Measurements from ENCODE around the gene PANK4.
"Not testable (repeated sequence)": the region's sequence is repeated elsewhere in the genome, so short reads cannot be mapped to it uniquely, and the experiment has no call there.

Gene PANK4

DNA sequence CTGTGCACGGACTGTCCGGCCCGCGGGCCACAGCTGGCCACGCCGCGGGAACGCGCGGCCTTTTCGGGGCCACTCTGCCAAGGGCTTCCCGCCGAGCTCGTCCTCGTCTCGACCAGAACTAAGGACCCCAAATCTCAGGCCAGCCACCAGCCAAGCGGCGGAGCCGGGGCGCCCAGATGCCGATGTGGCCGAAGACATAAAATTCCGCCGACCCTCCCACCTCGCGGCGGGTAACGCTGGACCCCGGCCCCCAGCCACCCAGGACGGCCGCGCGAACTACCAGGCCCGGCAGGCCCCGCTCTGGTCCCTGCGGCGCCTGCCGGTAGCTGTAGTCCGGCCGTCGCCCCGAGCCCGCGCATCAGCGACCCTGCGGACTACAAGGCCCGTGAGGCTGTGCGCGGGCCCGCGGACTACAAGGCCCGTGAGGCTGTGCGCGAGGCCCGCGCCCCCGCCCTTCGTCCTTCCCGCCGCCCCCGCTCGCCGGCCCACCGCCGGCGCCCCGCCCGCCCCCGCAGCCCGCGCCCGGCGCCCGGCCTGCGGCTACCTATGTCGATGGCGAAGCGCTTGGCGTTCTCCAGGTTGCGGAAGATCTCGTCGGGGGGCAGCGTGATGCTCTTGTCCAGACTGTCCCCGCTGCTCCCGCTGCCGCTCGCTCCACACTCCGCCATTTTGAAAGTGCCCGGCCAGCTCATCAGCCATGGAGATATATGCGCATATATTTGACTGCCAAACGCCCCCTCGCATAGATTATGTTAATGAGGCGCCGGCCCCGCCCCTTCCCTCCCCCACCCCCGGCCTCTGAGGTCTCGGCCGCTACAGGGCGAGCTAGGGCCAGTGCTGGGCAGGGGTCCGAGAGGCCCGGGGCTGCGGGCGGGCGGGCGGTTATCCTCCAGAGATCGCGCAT lies at the start of gene PANK4:
Gene PANK4 (minus strand): TSS at position 677 of the 904 bp plus-strand sequence. CDS start 9 bp downstream, at position 668.
- DNase-seq: peak; percentile 95 to 99 (median 98)

DNA sequence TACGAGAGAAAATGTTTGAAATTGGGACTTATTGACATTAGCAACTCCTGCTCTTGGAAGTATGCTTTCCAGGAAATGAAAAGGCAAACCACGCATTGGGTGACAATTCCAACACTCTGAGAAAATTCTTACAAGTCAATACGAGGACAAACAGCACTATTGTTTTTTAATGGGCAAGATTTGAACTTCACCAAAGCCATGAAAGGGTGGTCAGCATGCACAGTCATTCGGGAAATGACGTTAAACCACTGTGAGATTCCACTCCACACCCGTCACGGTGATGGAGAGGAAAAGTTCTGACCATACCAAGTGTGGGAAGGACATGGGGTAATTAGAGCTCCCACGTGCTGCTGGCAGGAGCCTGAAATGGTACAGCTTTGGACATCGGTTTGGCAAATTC lies 48.0 kb upstream of the PANK4 start:
- DNase-seq: peak in 1 of 3 donors; percentile 29

DNA sequence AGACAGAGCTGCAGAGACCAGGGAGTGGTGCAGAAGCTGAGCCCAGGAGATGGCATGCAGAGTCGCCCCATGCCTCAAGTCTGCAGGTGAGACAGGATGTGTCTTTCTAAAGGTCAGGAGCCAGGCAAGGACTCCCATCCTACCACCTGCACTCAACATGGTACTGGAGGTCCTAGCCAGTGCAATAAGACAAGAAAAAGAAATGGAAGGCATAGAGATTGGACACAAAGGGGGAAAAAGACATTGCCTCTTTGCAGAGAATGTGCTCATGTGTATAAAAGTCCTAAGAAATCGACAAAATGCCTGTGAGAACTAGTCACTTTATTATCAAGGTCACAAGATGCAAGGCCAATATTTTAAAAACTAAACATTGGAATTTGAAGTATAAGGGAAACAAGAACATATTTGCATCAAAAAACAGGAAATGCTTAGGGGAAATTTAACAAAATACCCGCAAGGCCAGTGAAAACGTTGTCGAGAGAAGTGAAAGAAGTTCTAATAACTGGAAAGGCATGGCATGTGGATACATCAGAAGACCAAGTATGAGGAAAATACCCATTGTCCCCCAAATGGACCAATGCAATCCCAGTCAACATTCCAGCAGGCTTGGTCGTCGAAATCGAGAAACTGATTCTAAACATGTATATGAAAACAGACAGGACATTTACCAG lies 47.0 kb upstream of the PANK4 start:
- DNase-seq: peak; percentile 63 to 80 (median 78)

DNA sequence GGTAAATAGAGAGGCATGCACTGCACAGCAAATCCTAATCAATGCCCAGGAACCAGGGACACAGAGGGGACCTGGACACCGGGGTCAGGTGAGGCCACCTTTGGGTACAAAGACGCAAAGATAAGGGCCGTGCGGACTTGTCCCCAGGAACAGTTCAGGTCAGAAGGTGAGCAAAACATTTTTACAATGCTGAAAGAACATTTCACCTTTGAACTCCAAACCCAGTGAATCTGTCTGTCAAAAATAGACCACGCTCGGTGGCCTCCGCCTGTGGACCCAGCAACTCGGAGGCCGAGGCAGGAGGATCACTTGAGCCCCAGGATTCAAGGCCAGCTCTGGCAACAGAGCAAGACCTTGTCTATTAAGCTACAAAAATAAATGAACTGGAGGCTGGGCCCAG lies 45.0 kb upstream of the PANK4 start:
- no peak for DNase-seq

DNA sequence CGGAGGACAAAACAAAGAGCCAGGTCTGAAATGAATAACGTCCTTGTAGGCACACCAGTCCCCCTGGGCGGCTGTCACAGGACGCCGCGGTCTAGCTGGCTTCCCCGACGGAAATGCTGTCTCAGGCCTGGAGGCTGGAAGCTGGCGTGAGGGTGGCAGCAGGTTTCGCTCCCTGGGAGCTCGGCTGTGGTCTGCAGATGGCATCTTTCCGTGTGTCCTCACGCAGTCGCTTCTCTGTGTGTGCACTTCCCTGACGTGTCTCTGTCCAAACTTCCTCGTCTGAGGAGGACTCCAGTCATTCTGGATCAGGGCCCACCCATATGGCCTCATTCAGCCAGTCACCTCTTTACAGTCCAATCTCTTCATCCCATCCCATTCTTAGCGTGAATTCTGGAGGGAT lies 43.9 kb upstream of the PANK4 start:
- peak in 1 of 3 donors; percentile 32 for DNase-seq

DNA sequence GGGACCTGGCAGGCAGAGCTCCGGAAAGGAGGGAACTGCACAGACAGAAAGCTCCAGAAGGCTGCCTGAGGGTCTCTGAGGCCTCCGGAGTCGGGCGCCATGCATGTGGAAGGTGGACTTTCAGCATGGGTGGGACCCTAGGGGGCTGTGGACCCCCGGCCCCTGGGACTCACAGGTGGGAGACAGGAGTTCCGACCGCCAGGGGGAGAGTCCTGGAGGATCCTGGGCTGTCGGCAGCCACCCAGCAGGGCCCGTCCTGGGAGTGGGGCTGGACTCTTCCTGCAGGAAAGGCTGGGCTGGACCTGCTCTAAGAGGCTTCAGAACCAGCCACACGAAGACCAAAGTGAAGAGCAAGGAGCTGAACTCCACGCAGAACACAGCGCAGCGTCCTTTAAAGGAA lies 43.3 kb upstream of the PANK4 start:
- DNase-seq: not testable (repeated sequence)

DNA sequence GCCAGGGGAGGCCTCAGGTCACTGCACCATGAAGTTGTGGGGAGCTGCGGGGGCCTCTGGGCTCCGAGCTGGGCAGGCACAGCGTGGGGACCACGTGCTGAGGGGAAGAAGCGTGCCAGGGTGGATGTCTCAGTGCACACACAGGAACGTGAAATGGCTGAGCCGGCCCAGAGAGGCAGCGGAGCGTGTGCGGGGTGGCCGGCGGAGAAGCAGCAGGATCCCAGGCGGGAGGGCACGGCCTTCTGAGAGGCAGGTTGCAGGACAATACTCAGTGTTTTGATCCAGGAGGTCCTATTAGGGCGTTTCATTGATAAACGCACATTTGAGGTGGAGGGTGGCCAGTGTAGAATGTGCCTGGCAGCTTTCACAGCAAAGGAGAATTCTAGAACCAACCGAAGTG lies 42.7 kb upstream of the PANK4 start:
- DNase-seq: no peak

DNA sequence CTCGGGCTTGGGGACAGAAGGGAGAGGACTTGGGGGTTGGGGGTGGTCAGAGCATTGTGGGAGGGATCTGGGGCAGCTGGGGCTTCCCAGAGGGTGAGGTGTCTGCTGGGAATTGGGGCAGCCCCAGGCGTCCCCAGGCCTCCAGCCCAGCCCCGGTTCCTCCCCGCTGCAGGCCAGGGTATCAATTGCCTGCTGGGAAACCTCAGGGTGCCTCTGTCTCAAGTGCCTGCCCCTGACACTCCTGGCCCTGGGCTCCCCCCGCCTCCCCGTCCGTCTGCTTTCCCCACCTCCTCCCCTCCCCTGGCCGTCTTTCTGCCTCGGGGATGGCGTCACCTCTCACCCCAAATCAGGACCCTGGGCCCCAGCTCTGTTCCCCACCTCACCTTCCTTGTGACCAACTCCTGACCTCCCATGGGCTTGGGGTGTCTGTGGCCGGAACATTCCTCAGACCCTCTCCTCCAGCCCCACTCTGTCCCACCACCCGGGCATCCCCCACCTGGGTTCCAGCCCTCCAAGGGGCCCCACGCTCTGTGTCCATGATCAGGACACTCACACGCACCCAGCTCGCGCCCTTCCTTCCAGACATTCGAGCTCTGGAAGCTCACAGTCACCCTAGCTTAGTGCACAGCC lies 41.9 kb upstream of the PANK4 start:
- not testable (repeated sequence) for DNase-seq

DNA sequence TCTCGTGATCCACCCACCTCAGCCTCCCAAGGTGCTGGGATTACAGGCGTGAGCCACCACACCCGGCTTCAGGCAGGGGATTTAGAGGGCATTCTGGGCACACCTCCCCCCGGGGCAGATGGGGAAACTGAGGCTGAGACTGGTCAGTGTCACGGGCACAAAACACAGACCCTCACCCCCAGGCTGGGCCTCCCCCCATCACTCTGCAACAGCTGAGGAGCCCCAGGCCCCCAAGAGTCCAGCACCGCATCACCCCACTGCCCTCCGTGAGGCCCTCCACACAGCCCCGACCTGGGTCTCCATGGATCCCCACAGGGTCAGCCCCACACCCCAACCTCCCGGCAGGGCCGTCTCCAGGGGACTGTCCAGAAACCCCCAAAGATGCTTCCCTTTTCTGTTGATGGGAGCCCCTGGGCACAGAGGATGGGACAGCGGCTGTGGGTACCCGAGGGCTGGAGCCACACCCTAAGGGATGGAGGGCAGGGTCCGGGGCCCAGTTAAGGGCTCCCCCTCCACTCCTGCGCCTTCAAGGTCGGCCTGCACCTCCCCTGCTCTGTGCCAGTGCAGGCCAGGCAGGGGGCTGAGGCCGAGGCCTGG lies 40.8 kb upstream of the PANK4 start:
- no peak for DNase-seq

DNA sequence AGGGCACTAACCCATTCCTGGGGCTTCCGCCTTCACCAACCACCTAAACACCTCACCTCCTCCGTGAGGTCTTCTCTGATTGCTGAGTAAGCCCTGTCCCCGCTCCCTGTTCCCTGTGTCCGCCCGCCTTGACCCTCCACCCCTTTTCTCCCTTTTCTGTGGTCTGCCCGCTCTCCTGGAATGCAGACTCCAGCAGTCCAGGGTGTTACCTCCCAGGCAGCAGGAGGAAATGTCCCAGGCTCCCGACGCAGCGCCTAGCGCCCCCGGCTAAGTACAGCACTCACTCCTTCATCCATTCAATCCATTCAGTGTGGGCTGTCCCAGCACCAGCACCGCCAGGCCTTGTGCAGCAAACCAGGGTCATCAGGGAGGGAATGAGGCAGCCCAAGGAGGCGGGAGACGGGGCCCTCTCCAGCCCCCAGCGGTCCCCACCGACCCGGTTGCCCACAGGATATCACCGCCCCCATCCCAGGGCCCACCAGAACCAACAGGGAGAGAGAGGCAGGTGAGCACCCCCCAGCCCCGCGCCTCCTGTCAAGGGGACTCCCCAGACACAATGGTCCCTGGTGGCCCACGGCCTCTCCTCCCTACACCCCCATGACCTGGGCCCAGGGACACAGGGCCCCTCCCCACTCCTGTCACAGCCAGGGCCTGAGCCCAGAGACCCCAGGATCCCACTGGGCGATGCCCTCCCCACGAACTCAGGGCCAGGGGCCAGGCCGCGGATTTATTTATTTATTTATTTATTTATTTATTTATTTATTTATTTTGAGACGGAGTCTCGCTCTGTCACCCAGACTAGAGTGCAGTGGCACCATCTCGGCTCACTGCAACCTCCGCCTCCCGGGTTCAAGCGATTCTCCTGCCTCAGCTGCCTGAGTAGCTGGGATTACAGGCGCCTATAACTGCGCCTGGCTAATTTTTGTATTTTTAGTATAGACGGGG lies 40.0 kb upstream of the PANK4 start:
- DNase-seq: no peak

DNA sequence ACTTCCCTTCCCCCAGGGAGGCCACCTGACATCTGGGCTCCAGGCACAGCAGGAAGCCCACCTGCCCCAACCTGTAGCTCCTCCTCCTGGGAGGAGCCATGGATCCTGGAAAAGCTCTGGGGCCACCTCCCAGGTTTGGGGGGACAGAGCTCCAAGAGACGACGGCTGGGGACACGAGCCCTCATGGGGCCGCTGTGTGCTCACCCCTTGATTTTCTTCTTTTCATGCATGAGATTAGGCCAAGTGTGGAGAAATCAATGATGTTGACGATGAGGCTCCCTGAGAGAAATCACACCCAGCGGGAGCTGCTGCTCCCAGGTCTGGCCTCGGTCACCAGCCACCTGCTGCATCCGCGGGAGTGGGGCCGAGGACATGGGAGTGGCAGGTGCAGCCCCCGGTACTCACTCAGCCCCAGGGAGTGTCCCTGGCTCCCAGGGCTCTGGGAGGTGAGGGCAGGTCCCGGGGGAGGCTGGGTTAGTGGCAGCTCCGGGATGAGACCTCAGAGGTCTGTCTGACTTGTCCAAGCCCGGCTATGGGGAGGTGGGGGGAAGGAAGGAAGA lies 38.5 kb upstream of the PANK4 start:
- no peak for DNase-seq

DNA sequence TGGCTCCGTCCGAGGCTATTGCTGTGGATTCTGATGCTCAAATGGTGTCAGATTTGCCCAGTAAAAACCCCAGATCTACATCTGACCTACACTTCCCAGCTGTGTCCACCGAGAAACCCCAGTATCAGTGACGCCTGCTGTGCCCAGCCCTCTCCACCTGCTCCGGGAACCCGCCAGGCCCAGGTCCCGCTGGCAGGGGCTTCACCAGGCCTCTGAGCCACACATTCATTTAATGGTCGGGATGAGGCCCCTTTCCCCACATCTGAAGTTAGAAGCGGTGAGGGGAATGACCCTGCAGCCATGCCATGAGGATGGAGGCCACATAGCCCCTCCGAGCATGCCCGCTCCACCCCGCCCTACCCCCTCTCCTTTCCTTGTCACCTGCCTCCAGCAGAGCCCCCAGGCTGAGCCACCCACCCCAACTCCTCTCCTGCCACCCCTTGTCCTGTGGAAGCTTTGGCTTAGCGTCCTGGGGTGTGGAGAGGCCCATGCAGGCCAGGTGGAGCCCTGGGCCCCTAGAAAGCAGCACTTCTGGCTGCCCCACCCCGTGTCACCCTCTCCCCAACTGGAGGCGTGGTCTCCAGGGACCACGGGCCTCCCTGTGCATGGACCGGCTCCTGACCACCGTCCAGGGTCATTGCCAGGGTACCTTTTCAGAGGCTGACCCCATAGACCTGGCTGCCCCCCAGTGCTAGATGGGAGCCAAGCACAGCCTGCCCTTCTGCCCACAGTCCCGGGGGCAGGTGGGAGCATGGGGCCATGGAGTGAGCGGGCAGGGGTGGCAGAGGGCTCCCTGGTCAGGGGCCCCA lies 37.8 kb upstream of the PANK4 start:
- DNase-seq: no peak

DNA sequence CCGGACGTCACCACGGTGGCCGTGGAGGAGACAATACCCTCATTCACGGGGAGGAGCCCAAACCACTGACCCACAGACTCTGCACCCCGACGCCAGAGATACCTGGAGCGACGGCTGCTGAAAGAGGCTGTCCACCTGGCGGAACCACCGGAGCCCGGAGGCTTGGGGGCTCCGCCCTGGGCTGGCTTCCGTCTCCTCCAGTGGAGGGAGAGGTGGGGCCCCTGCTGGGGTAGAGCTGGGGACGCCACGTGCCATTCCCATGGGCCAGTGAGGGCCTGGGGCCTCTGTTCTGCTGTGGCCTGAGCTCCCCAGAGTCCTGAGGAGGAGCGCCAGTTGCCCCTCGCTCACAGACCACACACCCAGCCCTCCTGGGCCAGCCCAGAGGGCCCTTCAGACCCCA lies 36.8 kb upstream of the PANK4 start:
- DNase-seq: no peak

DNA sequence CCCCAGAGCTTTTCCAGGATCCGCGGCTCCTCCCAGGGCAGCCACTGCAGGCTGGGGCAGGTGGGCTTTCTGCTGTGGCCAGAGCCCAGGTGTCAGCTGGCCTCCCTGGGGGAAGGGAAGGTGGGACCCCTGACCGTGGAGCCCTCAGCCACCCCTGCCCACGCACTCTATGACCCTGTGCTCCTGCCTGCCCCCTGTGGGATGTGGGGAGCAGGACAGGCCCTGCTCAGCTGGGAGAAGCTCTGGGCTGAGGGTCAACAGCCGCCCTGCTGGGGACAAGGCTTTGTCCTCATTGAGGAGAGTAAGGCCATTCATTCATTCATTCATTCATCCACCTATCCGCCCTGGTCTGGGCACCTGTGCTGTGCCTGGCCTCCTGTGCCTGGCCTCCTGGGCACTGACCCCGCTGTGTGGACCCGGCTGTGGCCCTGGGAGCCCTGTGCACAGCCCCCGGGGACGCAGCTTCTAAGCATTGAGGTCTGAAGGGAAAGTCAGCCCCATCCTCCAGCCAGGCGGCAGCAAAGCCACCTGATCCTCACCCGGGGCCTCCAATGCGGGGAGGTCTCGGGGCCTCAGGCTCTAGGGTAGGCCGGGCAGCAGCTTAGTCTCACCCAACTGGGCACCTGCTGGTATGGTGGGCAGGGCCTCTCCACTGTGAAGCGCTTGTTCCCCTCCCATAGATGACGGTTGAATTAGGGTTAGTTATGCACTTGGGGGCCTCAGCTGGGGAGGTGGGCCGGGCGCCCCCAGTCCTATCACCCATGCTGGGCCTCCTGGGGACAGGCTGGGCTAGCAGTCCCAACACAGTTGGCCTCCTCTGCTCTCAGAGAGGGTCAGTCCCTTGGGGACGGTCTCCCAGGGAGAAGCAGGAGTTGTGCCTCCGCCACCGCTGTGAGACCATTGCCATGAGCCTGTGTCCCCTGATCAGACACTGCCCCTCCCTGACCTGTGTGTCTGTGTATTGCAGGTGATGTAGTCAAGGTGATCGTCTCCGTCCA lies 35.8 kb upstream of the PANK4 start:
- DNase-seq: peak; percentile 33 to 57 (median 41)

DNA sequence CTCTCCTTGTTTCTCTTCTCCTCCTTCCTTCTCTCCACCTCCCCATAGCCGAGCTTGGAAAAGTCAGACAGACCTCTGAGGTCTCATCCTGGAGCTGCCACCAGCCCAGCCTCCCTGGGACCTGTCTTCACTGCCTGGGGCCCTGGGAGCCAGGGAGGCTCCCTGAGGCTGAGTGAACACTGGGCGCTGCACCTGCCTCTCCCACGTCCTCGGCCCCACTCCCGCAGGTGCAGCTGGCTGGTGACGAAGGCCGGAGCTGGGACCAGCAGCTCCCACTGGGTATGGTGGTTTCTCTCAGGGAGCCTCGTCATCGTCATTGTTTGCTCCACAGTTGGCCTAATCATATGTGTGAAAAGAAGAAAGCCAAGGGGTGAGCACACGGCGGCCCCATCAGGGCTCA lies 35.0 kb upstream of the PANK4 start:
- DNase-seq: no peak

DNA sequence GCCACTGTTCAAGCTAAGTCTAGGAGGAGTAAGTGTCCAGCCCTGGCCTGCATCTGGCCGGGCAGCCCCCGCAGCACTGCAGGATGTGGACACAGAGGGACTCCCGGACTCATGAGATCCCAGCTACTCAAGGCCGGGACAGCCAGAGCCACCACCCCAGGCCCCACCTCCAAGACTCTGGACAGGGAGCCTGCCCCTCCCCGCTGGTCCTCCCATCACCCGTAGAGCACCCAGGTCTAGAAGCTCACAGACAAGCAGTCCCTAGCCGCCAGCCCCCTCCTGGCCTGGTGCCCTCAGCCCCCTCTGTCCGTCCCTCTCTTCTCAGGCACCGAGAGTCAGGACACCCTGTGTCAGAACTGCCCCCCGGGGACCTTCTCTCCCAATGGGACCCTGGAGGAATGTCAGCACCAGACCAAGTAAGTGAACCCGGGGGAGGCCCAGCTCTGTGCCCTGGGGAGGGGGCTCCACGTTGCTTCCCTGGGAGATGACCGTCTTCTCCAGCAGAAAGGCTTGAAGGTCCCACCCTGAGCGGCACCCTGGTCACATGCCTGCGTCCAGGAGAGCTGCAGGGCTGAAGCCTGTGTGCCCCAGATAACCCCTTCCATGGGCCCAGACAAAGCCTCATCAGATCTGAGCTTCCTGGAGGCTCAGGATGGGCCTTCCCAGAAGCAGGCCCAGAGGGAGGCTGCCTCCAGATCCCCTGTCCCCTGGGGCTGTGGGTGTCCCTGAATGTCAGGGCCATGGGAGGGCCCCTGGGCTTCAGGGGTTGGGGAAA lies 34.1 kb upstream of the PANK4 start:
- DNase-seq: no peak

DNA sequence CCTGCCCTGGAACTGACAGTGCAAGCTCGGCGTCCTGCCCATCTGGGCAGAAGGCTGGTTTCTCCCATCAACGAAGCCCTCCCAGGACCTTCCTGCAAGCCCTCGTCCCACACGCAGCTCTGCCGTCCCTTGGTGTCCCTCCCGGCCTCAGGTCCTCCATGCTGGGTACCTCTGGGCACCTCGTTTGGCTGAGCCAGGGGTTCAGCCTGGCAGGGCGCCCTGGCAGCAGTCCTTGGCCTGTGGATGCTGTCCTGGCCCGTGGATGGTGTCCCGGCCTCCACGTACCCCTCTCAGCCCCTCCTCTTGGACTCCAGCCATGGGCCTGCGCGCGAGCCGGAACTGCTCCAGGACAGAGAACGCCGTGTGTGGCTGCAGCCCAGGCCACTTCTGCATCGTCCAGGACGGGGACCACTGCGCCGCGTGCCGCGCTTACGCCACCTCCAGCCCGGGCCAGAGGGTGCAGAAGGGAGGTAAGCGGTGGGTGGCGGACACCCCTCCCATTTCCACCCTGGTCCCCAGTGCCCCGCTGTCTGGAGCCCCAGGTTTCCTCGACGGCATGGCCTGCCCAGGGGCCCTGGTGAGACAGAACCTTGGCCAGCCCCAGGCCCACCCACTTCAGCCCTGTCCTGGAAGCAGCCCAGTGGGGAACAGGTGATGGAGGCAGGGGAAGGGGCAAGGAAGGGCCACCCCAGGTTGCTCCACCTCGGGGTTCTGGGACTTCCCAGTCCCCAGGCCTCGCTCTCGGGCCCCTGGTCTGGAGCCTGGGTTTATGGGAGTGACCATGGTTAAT lies 33.3 kb upstream of the PANK4 start:
- no peak for DNase-seq

DNA sequence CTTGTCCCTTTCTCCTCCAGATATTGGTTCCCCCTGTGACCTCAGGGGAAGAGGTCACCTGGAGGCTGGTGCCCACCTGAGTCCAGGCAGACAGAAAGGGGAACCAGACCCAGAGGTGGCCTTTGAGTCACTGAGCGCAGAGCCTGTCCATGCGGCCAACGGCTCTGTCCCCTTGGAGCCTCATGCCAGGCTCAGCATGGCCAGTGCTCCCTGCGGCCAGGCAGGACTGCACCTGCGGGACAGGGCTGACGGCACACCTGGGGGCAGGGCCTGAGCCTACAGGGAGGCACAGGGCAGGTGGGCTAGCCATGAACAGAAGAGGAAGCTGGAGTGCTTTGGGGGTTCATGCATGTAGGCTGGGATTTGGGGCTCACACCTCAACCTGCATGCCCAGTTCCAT lies 32.5 kb upstream of the PANK4 start:
- DNase-seq: no peak

Data from suppressor macrophage treated with lipopolysaccharide for 1 hour (primary cell).